Right lobe of liver (tissue), 6 donors: ENCODE measurements around the gene SHANK2. TPM values are rescaled to one million over a fixed set of nuclear protein-coding genes. Genes with fewer than 3 reads are reported as not detected.

Experiments
- ATAC-seq, 4 donors: fragments of 200-7000 bp; cut with Tn5 transposase; one replicate each; pipeline ENCODE4 v1.9.1; 2020; ENCODE audit warnings: mild to moderate bottlenecking in 4 of 4, moderate library complexity in 4 of 4
- DNase-seq, 3 donors: peaks; one replicate each; pipeline ENCODE4 v3.0.0-alpha.2; 2020
- H3K27ac ChIP-seq, 3 donors: fragments of 200-600 bp; one replicate each; pipeline ENCODE4 v1.8.0; 2022
- H3K27me3 ChIP-seq, 2 donors: fragments of 200-600 bp; one replicate each; pipeline ENCODE4 v1.8.0; 2022
- H3K36me3 ChIP-seq, 4 donors: fragments of 200-600 bp; sonication (generic) in 1 of 4; one replicate each; pipeline versions ENCODE4 v1.5.1 to v1.8.0; 2017 to 2022; ENCODE audit warnings: control low read depth in 1 of 4
- H3K4me1 ChIP-seq, 4 donors: fragments of 200-600 bp; sonication (generic) in 1 of 4; one replicate each; pipeline versions ENCODE4 v1.5.1 to v1.8.0; 2017 to 2022; ENCODE audit warnings: control low read depth in 1 of 4
- H3K4me3 ChIP-seq, 3 donors: fragments of 200-600 bp; one replicate each; pipeline ENCODE4 v1.8.0; 2022
- H3K9me3 ChIP-seq, 4 donors: fragments of 200-600 bp; sonication (generic) in 1 of 4; one replicate each; pipeline versions ENCODE4 v1.5.1 to v1.8.0; 2017 to 2022; ENCODE audit warnings: control low read depth in 1 of 4
- POLR2A ChIP-seq: fragments of 450-650 bp; IDR thresholded peaks from one replicate; pipeline ENCODE4 v1.6.1; 2017; ENCODE audit warnings: antibody characterized with exemption, mild to moderate bottlenecking
- WGBS: methylation state at CpG from one replicate; pipeline ENCODE4 v1.1.6; 2018; ENCODE audit warnings: low coverage, low lambda C conversion rate; ENCODE audit not compliant: insufficient coverage; ENCODE audit errors: missing lambda C conversion rate; 5-methylcytosine and 5-hydroxymethylcytosine counted together
- intact Hi-C, 2 donors: fragments of 100-400 bp; cut with DNase I; formaldehyde crosslinking; loops; one replicate each; pipeline versions ENCODE4 v1.11.2 to v1.14.1; 2022
- total RNA-seq, 6 experiments: library from RNA; depleted of rRNA in 2 of 6; stranded (reverse); fragments of >200 nt in 2 of 6; fragmentation: NEBNext Ultra II Directional in 3 of 6; extraction: Animal tissue kit (Norgen Biotek cat#: 25700) in 3 of 6; gene quantifications; one replicate each; pipeline versions ENCODE4 v1.1.0 to v1.2.4, GENCODE V29; 2016 to 2023
- TF ChIP-seq, protein P1 (sequence below), 4 donors: fragments of 200-600 bp in 3 of 4; fragments of 450-650 bp in 1 of 4; IDR thresholded peaks; one replicate each; pipeline versions ENCODE4 v1.5.1 to v1.8.0; 2016 to 2022; ENCODE audit warnings: antibody characterized with exemption in 4 of 4, mild to moderate bottlenecking in 2 of 4
- donor health status: DM: no; HTN: yes; CAD: no.
- donor health status: DM: no; HTN: no; CAD: no.
- donor health status: DM: no; HTN: no; CAD: no.
- donor health status: DM: no; HTN: yes; CAD: no.
- donor health status: DM: no; HTN: yes; CAD: no.

Gene SHANK2
- total RNA-seq, 6 experiments from 2014 or later = 21.9 to 50.3 (median 30.9) TPM

DNA sequence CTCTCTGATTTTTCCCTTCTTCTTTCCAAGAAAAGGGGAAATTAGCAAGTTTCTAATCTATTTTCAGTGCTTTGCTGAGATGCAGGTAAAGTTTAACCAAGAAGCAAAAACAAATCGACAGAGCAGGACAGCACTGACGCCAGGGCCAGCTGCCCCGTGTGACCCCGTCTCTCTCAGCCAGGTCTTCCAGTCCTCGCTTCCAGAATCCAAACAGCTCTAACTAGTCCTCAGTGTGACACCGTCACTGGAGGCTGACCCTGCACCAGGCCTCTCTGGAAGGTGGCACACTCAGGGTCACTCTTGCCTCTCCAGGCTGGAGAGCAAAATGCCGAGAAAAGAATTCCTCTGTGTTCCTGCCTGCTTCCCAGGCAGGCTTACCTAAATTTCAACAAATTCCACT is 44.8 kb downstream of the SHANK2 start:
- Histone ChIP-seq H3K9me3 (no peaks in the 10 kb centered on the region), H3K4me3 (no peak overlapping the region), H3K36me3 (no peaks in the 10 kb centered on the region), H3K27me3 (no peaks in the 10 kb centered on the region), H3K4me1 (peaks cover 0 to 53% (median 23%) of the 10 kb centered on the region in 4 donors), H3K27ac (peak overlapping the region; percentile 24 to 92 (median 85))
- intact Hi-C loops = no loop called here
- ATAC-seq = peak; percentile 83 to 92 (median 87)
- TF ChIP-seq POLR2A = no peak
- TF ChIP-seq, protein P1, sequence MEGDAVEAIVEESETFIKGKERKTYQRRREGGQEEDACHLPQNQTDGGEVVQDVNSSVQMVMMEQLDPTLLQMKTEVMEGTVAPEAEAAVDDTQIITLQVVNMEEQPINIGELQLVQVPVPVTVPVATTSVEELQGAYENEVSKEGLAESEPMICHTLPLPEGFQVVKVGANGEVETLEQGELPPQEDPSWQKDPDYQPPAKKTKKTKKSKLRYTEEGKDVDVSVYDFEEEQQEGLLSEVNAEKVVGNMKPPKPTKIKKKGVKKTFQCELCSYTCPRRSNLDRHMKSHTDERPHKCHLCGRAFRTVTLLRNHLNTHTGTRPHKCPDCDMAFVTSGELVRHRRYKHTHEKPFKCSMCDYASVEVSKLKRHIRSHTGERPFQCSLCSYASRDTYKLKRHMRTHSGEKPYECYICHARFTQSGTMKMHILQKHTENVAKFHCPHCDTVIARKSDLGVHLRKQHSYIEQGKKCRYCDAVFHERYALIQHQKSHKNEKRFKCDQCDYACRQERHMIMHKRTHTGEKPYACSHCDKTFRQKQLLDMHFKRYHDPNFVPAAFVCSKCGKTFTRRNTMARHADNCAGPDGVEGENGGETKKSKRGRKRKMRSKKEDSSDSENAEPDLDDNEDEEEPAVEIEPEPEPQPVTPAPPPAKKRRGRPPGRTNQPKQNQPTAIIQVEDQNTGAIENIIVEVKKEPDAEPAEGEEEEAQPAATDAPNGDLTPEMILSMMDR (IDR thresholded peaks at IDR 0.05) = no peak
- peak; percentile 76 to 92 (median 91) for DNase-seq
- 32% methylated on average over 5 of the region's 7 CpGs for WGBS

DNA sequence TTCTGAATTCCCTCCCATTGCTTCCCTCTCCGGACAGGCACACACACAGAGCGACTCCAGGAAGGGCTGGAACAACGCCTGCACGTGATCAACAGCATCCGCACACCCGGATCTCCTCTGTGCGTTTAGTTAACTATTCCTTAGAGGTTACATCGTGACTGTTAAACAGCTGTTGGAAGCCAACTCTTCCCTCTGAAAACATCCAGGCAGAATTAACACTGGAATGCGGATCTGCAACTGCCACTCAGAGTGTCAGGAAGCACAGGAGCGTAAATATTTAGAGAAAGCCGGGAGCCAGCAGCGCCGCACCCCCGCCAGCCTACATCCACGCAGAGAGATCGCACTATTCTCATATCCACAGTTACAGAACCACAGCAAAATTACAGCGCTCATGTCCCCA is 46.2 kb downstream of the SHANK2 start:
- H3K4me1 ChIP-seq = peaks cover 0 to 51% (median 22%) of the 10 kb centered on the region in 4 donors
- DNase-seq (peak in 1 of 3 donors; percentile 55), ATAC-seq (peak; percentile 5 to 47 (median 26))
- H3K9me3 ChIP-seq = no peaks in the 10 kb centered on the region
- 21% methylated on average over 17 of the region's 17 CpGs for WGBS
- no peak overlapping the region for H3K4me3 ChIP-seq
- H3K36me3 ChIP-seq = no peaks in the 10 kb centered on the region
- intact Hi-C loops = no loop called here
- H3K27me3 ChIP-seq = no peaks in the 10 kb centered on the region
- peak overlapping the region in 2 of 3 donors; percentile 85 to 92 for H3K27ac ChIP-seq
- TF ChIP-seq, protein P1 (IDR thresholded peaks at IDR 0.05) = no peak
- no peak for TF ChIP-seq POLR2A

DNA sequence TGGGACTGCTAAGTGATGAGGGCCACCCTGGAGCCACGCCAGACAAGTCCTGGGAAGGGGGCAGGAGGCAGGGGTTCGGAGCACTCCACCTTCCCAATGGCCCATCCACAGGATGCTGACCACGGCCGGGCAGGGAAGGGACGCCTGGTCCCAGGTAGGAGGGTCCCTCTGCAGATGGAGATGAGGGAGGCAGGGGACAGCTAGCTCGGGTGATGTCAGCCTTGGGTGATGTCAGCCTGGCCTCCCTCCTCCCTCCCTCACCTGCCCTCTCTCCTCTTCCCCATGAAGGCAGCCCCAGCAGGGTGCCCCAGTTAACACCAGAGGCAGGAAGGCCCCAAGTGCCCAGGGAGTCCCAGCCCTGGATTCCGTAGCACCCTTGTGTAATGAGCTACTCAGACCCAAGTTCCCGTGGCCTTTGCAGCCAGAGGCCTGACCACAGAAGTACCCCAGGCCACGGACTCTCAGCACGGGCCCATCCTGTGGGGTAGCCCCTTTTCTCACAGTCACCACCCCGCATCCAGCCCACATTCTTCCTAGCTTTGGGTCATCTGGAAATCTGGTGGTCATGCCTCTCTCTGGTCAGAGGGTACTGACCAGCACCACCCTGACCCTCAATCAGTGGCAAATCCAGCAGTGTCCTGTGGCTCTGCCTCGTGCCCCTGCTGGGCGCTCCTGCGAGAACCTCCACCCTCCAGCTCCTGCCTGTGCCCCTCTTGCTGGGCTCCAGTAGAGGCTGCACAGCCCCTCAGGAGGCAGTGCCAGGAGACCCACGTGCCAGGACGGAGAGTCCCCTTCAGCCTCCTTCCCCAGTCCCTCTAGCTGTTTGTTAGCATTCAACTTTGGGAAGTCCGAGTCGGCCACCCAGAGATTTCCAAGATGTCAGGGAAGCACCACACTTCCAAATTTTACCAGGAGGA is 47.4 kb downstream of the SHANK2 start:
- ATAC-seq = no peak
- H3K4me1 ChIP-seq = peaks cover 0 to 46% (median 17%) of the 10 kb centered on the region in 4 donors
- intact Hi-C loops = no loop called here
- peak in 2 of 3 donors; percentile 30 to 37 for DNase-seq
- no peaks in the 10 kb centered on the region for H3K27me3 ChIP-seq
- WGBS = no CpG with 5 or more reads among the region's 18 CpGs
- TF ChIP-seq POLR2A = no peak
- TF ChIP-seq, protein P1 (IDR thresholded peaks at IDR 0.05) = no peak
- no peaks in the 10 kb centered on the region for H3K9me3 ChIP-seq
- no peak overlapping the region for H3K4me3 ChIP-seq
- H3K36me3 ChIP-seq = no peaks in the 10 kb centered on the region
- no peak overlapping the region for H3K27ac ChIP-seq

GRCh38 chr11:71204294-71204693 is 48.1 kb downstream of the SHANK2 start:
- DNase-seq = peak in 1 of 3 donors; percentile 37
- Histone ChIP-seq H3K4me3 (no peak overlapping the region), H3K27me3 (no peaks in the 10 kb centered on the region), H3K36me3 (no peaks in the 10 kb centered on the region), H3K4me1 (peaks cover 0 to 46% (median 17%) of the 10 kb centered on the region in 4 donors), H3K27ac (no peak overlapping the region), H3K9me3 (no peaks in the 10 kb centered on the region)
- TF ChIP-seq, protein P1 (IDR thresholded peaks at IDR 0.05) = no peak
- intact Hi-C loops = no loop called here
- no peak for ATAC-seq
- whole genome bisulfite sequencing = 67% methylated on average over 1 of the region's 16 CpGs
